SK-N-SH (cell line): ENCODE measurements around the gene KIF27.

Experiments
- CTCF ChIP-seq: fragments of 200-600 bp; sonication (generic); IDR thresholded peaks from 2 replicates; pipeline ENCODE4 v1.6.1; 2017; ENCODE audit warnings: antibody characterized with exemption, mild to moderate bottlenecking, moderate library complexity
- EP300 ChIP-seq, 2 experiments: IDR thresholded peaks; 2 replicates each; pipeline versions ENCODE4 v1.4.0 to v1.6.1; 2012; ENCODE audit warnings: borderline replicate concordance in 1 of 2, low read depth in 1 of 2, low read length in 1 of 2
- GATA2 ChIP-seq: sonication (generic); formaldehyde crosslinking; IDR thresholded peaks from 2 replicates; pipeline ENCODE4 v1.5.0; 2020; ENCODE audit warnings: mild to moderate bottlenecking, missing genetic modification reagents
- MAX ChIP-seq: IDR thresholded peaks from 2 replicates; pipeline ENCODE4 v1.4.0; 2012; ENCODE audit warnings: low read depth
- MXI1 ChIP-seq: IDR thresholded peaks from 2 replicates; pipeline ENCODE4 v1.6.1; 2012; ENCODE audit warnings: mild to moderate bottlenecking, low read depth, low read length, improper control_type of control experiment
- POLR2AphosphoS5 ChIP-seq: IDR thresholded peaks from 2 replicates; pipeline ENCODE4 v1.6.1; 2012; ENCODE audit warnings: low read depth, low read length
- SMC3 ChIP-seq: IDR thresholded peaks from 2 replicates; pipeline ENCODE4 v1.6.1; 2012; ENCODE audit warnings: low read depth, low read length, improper control_type of control experiment
- TAF1 ChIP-seq: IDR thresholded peaks from 2 replicates; pipeline ENCODE4 v1.6.1; 2012; ENCODE audit warnings: low read depth, mild to moderate bottlenecking, low read length, moderate library complexity, borderline replicate concordance

- no peak for TF ChIP-seq MXI1
- no peak for TF ChIP-seq CTCF
- TF ChIP-seq MAX = no peak
- TF ChIP-seq TAF1 = no peak
- TF ChIP-seq GATA2 = no peak
- TF ChIP-seq EP300 (IDR thresholded peaks at IDR 0.05; ENCODE audit: borderline replicate concordance in 1 of 2, low read depth in 1 of 2, low read length in 1 of 2) = no peak
- TF ChIP-seq POLR2AphosphoS5 = no peak
- TF ChIP-seq SMC3 = no peak
Measured at GRCh38 chr9:83794051-83794450, 127.2 kb downstream of the KIF27 start.
